NCI-H2196 treated with DMSO at 0.1 percent for 48 hours (cell line): ENCODE measurements around the gene LAMC1.

Experiments used
- DNase-seq: peaks from one replicate; lab custom pipeline; 2025; ENCODE audit not compliant: unreplicated experiment; lab: John Stamatoyannopoulos, UW

LAMC1 gene

DNA sequence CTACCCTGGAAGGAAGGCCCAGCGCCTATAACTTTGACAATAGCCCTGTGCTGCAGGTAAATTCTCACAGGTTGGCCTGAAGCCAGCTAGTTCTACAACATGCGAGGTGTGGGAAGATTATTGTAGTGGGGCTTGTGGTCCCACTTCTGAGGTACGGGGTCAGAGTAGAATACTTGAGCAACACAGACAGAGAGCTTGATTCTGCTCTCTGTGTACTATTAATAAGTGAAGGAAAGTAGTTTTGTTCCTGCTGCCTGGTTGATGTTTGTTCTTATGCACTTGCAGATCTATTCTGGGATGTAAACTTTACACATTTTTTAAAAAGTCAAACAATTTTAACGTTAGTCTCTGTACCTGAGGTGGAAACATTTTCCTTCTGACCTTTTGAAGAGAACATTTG is 80.4 kb downstream of the LAMC1 start:
- DNase-seq = no peak

DNA sequence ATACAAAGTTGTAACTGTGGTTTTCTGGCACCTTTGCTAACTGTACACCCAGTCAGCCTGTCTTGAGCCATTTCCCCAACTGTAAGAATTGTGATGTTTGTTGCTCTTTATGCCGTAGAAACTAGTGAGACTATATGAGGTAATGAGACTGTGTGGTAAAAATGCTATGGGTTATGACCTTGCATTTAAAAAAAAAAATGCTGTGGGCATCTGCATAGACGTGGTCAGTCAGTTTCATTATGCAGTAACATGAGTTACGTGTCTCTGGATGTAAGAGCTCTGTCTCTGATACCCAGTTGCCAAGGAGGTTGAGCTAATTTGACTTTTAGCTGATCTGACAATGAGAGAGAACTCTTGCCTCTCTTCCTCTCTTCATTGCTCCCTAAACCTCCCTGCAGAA is 82.2 kb downstream of the LAMC1 start:
- no peak for DNase-seq

- no peak for DNase-seq
These were observed 82.9 kb downstream of the LAMC1 start for GRCh38 chr1:183106166-183106565.

GRCh38 chr1:183106746-183107145 is 83.5 kb downstream of the LAMC1 start:
- no peak for DNase-seq

GRCh38 chr1:183110326-183110880 is 87.2 kb downstream of the LAMC1 start:
- DNase-seq = no peak

- DNase-seq = no peak
These were observed 91.2 kb downstream of the LAMC1 start for GRCh38 chr1:183114441-183114840.

DNA sequence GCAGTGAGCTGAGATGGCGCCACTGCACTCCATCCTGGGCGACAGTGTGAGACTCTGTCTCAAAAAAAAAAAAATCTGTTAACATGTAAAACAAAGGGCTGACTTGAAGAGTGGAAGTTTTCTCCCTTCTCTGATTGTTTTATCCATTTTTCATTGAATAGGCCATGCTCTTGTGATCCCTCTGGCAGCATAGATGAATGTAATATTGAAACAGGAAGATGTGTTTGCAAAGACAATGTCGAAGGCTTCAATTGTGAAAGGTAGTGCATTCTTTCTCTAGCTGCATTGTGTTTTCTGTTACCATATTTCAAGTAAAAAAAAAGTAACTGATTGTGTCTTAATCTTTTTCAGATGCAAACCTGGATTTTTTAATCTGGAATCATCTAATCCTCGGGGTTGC is 93.2 kb downstream of the LAMC1 start:
- DNase-seq = no peak

DNA sequence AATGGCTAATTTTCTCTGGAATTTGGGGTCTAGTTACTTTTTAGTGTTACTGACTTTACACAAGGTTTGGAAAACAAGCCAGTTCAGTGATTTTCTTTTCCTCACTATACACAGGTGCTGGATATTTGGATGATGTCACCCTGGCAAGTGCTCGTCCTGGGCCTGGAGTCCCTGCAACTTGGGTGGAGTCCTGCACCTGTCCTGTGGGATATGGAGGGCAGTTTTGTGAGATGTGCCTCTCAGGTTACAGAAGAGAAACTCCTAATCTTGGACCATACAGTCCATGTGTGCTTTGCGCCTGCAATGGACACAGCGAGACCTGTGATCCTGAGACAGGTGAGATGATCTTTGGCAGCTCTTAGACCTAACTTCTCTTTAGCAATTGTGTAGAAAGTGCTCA is 98.4 kb downstream of the LAMC1 start:
- no peak for DNase-seq

- no peak for DNase-seq
These were observed 101.0 kb downstream of the LAMC1 start for GRCh38 chr1:183124259-183124658.

DNA sequence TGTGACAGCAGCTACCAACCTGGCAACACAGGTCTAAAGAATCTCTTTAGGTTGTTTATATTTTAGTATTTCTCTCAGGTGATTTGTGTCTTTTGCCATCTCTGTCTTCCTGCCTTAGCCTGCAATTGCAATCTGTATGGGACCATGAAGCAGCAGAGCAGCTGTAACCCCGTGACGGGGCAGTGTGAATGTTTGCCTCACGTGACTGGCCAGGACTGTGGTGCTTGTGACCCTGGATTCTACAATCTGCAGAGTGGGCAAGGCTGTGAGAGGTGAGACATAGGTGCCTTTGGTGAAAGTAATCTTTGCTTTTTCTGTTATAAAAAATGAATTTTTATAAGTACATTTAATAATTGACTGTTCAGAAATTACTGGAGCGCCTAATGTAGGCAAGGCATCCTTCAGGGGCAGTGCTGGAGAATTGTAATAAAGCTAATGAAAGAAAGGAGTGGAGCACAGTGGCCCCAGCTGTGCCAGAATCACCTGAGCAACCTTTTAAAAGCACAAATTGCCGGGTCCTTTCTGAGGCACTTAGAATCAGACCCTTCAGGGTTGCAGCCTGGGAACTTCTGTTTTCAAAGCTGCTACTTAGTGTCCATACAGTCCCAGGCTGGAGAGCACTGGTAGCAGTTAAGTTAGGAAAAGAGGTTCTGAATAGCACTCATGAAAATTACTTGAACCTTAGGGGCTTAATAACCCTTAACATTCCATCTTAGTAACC is 102.2 kb downstream of the LAMC1 start:
- DNase-seq = no peak

DNA sequence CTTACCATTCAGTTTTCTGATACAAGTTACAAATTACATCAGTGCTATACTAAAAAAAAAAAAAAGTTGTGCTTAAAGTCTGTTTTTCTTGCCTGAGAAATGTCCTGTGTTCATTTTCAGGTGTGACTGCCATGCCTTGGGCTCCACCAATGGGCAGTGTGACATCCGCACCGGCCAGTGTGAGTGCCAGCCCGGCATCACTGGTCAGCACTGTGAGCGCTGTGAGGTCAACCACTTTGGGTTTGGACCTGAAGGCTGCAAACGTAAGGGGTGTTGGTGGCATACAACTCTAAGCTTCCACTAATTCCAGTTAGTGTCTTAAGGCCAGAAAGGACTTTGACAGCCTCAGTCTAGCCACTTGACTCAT is 102.8 kb downstream of the LAMC1 start:
- DNase-seq = no peak

DNA sequence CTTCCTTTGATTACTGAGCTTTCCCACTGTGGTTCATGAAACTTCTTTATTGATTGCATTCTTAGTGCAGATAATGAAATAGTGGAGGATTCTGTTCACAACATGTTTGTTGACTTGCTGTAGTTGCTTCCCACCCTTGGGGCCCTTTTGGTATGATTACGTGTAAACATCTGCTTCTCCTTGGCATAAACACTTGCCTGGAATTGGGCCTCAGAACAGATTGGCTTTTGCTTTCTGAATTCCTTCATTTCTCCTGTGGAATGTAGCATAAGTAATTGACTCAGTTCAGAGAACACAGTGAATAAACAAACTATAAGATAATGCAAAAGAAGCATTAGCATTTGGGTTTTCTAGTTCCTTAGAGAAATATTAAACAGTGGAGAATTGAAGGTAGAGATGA is 103.3 kb downstream of the LAMC1 start:
- no peak for DNase-seq

GRCh38 chr1:183129921-183130690 is 106.9 kb downstream of the LAMC1 start:
- no peak for DNase-seq

- DNase-seq = no peak
These were observed 107.9 kb downstream of the LAMC1 start for GRCh38 chr1:183131166-183131565.

GRCh38 chr1:183135336-183135735 is 112.1 kb downstream of the LAMC1 start:
- DNase-seq = no peak

DNA sequence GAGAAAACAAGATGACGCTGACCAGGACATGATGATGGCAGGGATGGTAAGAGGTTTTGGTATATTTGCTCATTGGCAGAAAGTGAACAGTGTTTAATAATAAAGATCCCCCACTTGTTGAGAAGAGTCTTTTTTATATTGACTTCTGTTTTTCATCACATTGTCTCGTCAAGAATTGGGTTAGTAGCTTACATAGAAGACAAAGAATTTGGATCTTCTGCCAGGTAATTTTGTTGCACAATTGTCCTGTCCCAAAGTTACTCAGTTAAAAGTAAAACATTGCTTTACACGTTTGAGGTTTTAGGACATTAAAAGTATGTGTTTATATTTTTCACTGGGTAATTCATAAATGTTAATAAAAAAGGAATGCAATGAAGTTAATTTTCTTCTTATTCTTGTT is 114.6 kb downstream of the LAMC1 start:
- DNase-seq = no peak

DNA sequence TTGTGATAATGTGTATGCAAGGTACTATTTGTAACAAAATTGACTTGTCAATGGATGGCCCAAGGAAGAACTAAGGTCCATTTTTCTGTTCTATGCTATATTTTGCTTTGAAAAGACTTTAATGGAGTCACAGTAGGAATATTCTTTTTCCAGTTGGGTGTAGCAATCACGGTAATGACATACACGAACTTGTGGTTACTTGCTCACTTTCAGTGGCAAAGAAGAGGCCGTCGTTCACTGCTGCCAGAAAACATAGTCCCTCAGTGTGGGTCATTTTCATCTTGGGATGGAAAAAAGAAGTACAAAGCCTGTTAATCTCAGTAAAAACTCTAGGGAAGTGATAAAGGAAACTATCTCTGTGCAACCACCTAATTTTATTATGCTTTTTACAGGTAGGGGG is 115.1 kb downstream of the LAMC1 start:
- no peak for DNase-seq

GRCh38 chr1:183139281-183139942 is 116.2 kb downstream of the LAMC1 start:
- DNase-seq = no peak

DNA sequence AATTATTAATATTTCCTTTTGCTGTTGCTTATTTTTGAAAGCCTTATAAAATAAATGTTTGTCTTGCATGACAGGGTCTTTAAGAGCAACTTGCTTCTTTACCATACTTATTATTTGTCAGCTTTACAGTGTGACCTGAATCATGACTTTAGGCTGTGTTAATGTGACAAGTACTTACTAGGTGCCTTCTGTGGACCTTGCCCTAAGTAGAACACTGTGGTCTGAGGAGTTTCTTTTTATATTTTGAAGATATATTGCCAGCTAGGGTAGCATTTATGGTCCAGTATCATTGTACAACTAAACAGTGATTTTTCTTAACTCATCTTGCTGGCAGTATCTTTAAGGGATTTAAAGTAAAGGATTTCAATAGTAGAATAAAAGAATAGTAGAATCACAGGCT is 117.4 kb downstream of the LAMC1 start:
- DNase-seq = no peak

GRCh38 chr1:183142171-183142570 is 119.0 kb downstream of the LAMC1 start:
- DNase-seq = no peak

DNA sequence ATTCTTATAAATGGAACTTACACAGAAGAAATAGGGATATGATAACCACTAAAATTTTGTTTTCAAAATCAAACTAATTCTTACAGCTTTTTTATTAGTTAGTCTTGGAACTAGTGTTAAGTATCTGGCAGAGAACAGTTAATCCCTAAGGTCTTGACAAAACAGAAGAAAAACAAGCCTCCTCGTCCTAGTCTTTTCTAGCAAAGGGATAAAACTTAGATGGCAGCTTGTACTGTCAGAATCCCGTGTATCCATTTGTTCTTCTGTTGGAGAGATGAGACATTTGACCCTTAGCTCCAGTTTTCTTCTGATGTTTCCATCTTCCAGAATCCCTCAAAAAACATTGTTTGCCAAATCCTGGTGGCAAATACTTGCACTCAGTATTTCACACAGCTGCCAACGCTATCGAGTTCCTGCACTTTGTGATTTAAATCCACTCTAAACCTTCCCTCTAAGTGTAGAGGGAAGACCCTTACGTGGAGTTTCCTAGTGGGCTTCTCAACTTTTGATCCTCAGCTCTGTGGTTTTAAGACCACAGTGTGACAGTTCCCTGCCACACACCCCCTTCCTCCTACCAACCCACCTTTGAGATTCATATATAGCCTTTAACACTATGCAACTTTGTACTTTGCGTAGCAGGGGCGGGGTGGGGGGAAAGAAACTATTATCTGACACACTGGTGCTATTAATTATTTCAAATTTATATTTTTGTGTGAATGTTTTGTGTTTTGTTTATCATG is 120.5 kb downstream of the LAMC1 start:
- DNase-seq = no peak
